Renal cortex interstitium (tissue), 11 donors: ENCODE data around the gene LCTL. TPM values are rescaled to one million over a fixed set of nuclear protein-coding genes. Genes with fewer than 3 reads are reported as not detected.

Experiments
- DNase-seq, 11 donors: peaks; one replicate each; pipeline ENCODE4 v3.0.0-alpha.2; 2013; ENCODE audit warnings: low read depth in 9 of 11, low spot score in 4 of 11; ENCODE audit errors: extremely low read depth in 1 of 11
- polyA plus RNA-seq, 3 donors: library from polyadenylated mRNA; unstranded; fragments of 120-200 nt; gene quantifications; one replicate each; pipeline ENCODE4 v1.2.1, GENCODE V29; 2013; ENCODE audit not compliant: insufficient read length in 3 of 3

Gene LCTL
- polyA plus RNA-seq, 3 donors, result 0.22 to 0.41 (median 0.33) TPM

DNA sequence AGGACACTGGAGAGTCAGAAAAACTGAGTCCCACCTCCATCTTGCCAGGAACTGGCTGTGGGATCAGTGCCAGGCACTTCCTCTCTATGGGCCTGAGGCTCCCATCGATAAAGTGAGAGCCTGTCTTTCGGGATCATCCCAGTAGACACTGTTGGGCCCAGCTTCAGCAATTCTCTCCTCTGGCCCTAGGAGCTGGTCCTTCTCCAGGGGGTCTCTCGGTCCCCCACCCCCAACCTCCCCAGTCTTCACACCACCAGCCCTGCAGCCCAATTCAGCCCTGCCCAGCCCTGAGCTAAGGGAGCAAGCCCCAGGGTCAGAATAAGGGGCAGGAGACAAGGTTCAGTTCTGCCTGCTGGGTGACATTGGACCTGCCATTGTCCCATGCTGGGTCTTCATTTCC is 4.5 kb upstream of the LCTL start:
- DNase-seq, result no peak

- no peak for DNase-seq
Observed at GRCh38 chr15:66569461-66570137, 3.8 kb upstream of the LCTL start.

- no peak for DNase-seq
Observed at GRCh38 chr15:66567897-66568296, 2.1 kb upstream of the LCTL start.

DNA sequence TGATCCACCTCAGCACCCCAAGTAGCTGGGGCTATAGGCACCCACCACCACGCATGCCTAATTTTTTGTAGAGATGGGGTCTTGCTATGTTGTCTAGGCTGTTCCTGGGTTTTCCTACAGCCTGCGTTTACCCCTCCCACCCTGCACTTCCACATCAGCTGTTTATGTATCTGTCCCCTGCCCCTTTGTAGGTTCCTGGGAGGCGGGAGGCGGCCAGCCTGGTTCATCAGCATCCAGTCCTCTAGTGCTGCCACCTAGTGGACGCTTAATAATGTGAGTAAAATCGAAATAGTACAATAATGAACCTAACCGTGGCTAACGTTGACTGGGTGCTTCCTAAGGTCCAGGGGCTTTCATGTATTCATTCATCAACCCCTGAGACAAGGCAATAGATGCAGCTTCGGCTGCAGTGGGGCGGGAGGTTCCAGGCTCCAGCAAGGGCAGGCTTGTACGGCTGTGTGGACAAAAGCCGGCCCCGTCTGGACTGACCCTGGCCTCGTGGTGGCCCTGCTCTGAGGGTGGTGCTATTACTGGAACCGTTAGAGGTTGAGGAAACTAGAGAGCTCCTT is 1.2 kb upstream of the LCTL start:
- DNase-seq, result peak; percentile 23 to 64 (median 54)

- no peak for DNase-seq
Observed at GRCh38 chr15:66565141-66565641, 607 bp downstream of the LCTL start.

DNA sequence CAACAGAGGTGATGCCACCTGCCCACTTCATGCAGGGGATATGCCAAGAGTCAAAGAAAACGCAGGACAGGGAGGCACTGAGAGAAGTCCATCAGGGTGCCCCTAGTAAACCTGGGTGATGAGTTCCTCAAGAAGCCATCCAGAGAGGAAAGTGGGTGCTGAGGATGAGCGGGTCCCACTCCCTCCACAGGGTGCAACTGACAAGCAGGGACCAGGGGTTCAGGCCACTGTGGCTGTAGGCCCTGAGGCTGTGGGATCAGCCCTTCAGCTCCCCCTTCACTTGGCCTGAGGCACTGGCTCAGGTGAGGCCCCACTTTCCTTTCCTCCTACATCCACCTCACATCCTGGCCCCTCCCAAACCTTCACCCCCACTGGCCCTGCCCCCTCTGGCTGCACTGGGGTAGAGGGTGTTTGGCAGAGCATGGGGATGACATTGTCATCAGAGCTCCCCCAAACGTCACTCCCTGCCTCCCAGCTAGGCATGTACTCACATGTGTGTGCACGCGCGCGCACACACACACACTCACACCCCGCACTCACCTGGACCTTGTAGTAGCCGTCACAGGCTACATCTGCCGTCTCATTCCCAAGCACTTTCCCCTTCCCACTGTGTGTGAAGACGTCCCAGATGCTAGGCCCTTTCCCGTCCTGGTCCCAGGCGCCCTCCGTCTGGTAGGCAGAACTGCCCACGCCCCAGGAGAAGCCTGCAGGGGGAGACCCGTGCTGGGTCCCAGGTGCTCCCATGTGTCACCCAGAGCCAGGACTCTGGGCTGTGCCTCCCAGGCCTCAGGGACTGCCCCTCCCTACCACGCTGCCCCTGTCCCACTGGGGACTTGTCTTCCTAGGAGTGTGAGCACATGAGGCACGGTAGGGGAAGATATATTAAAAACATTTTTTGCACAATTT is 1.4 kb downstream of the LCTL start:
- no peak for DNase-seq

DNA sequence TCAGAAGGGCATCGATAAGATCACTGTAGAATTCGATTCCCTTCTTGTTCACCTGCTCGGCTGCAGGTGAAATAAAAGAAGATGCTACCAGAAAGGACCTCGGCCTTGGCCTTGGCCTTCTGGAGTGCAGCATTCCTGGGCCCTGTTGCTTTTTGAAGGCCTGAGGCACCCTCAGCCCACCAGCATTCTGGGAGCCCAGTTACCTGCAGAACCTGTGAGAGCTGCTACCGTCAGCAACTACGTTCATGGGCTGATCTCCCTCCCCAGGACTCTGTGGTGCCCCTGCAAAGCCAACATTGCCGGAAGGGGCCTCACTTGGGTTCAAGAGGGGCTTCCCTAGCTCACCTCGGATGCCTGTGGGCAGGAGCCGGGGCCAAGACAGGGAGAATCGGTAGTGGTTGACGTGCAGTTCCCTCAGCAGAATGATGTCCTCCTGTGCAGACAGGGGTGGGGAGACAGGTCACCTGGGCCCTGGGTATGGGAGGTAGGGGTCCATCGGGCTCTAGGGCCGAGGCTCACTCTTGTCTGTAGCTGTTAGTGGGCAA is 2.2 kb downstream of the LCTL start:
- no peak for DNase-seq

- no peak for DNase-seq
Observed at GRCh38 chr15:66563126-66563525, 2.7 kb downstream of the LCTL start.

DNA sequence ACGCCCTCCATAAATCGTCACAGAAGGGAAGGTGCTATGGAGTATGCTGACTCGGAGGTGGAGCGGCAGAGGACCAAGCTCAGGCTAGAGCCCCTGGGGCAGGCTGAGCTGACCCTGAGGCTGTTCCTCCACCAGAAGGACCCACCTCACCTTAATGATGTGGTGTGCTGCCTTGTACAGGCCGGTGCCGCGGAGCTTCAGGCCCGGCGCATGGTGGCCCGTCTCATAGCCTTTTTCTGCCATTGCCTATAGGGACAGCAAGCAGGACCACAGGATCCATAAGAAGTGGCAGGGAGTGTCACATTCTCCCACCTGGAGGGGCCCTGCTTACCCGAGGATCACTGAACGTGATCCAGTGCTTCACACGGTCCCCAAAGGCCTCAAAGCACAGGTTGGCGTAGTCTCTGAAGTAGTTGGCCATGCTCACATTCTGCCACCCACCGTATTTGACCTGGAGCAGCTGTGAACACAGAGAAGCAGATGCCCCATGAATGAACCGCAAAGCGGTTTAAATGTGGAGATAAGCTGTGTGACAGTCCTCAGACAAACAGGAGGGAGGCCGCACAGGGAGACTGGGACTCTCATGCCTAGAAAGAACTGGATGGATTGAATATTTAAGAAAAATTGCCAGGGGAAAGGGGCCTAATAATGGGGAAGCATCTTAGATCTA is 4.8 kb downstream of the LCTL start:
- no peak for DNase-seq

DNA sequence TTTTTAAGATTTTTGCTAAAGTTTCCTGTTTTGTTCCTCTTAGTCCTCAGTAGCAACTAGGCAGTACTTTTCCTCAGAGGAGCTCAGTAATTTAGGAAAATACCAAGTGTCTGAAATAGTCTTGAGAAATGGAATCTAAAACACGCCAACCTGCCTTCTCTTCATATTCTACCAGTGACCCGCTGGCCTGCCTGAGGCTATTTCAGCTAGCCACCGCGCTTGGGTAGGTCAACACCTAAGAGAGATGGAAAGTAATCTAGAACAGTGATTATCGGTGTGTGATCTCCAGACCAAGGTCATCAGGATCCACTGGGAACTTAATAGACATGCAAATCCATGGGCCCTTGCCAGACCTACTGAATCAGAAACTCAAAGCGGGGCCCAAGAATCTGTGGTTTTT is 7.5 kb downstream of the LCTL start:
- DNase-seq, result no peak

DNA sequence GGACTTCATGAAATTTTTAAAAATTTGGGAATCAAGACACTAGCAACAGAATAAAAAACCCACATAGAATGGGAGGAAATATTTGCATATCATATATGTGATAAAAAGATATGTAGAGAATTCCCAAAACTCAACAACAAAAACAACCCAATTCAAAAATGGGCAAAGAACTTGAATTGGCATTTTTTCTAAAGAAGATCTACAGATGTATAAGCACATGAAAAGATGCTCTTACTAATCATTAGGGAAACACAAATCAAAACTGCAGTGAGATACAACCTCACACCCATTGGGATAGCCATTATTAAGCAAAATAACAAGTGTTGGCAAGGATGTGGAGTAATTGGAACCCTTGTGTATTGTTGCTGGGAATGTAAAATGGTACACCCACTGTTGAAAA is 10.1 kb downstream of the LCTL start:
- no peak for DNase-seq

GRCh38 chr15:66545255-66545654 is 20.5 kb downstream of the LCTL start:
- DNase-seq, result no peak

DNA sequence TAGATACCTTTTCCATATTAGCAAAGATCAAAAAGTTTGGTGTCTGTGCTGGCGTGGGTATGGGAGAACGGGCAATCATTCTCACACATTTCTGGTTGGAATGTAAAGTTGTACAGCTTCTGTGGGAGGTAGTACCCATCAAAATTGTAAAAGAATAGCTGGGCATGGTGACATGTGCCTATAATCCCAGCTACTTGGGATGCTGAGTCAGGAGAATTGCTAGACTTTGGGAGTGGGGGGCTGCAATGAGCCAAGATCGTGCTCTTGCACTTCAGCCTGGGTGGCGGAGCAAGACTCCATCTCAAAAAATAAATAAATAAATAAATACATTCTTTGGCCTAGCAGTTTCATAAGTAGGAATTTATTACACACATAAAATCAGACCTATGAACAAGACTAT is 22.9 kb downstream of the LCTL start:
- DNase-seq, result no peak

DNA sequence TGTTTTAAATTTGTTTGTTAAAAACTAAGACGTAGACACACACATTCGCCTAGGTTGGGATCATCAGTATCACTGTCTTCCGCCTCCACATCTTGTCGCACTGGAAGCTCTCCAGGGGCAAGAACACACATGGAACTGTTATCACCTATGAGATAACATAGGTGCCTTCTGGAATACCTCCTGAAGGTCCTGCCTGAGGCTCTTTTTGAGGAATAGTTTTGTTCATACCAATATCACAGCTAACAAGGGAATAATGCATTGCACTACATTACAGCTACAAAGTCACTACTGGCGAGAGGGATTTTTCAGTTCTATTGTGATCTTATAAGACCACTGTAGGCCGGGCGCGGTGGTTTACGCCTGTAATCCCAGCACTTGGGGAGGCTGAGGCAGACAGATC is 30.7 kb downstream of the LCTL start:
- DNase-seq, result no peak

- DNase-seq, result no peak
Observed at GRCh38 chr15:66524838-66525237, 41.0 kb downstream of the LCTL start.

GRCh38 chr15:66523926-66524325 is 41.9 kb downstream of the LCTL start:
- DNase-seq, result no peak

GRCh38 chr15:66515901-66516322 is 49.9 kb downstream of the LCTL start:
- no peak for DNase-seq

GRCh38 chr15:66514586-66514985 is 51.2 kb downstream of the LCTL start:
- no peak for DNase-seq

- no peak for DNase-seq
Observed at GRCh38 chr15:66508293-66508883, 57.4 kb downstream of the LCTL start.
